ENCODE data around the gene SYNPO2.
"Not testable (repeated sequence)": the region's sequence is repeated elsewhere in the genome, so short reads cannot be mapped to it uniquely, and the experiment has no call there.

Gene SYNPO2, protein sequence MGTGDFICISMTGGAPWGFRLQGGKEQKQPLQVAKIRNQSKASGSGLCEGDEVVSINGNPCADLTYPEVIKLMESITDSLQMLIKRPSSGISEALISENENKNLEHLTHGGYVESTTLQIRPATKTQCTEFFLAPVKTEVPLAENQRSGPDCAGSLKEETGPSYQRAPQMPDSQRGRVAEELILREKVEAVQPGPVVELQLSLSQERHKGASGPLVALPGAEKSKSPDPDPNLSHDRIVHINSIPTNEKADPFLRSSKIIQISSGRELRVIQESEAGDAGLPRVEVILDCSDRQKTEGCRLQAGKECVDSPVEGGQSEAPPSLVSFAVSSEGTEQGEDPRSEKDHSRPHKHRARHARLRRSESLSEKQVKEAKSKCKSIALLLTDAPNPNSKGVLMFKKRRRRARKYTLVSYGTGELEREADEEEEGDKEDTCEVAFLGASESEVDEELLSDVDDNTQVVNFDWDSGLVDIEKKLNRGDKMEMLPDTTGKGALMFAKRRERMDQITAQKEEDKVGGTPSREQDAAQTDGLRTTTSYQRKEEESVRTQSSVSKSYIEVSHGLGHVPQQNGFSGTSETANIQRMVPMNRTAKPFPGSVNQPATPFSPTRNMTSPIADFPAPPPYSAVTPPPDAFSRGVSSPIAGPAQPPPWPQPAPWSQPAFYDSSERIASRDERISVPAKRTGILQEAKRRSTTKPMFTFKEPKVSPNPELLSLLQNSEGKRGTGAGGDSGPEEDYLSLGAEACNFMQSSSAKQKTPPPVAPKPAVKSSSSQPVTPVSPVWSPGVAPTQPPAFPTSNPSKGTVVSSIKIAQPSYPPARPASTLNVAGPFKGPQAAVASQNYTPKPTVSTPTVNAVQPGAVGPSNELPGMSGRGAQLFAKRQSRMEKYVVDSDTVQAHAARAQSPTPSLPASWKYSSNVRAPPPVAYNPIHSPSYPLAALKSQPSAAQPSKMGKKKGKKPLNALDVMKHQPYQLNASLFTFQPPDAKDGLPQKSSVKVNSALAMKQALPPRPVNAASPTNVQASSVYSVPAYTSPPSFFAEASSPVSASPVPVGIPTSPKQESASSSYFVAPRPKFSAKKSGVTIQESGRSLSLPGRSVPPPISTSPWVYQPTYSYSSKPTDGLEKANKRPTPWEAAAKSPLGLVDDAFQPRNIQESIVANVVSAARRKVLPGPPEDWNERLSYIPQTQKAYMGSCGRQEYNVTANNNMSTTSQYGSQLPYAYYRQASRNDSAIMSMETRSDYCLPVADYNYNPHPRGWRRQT

DNA sequence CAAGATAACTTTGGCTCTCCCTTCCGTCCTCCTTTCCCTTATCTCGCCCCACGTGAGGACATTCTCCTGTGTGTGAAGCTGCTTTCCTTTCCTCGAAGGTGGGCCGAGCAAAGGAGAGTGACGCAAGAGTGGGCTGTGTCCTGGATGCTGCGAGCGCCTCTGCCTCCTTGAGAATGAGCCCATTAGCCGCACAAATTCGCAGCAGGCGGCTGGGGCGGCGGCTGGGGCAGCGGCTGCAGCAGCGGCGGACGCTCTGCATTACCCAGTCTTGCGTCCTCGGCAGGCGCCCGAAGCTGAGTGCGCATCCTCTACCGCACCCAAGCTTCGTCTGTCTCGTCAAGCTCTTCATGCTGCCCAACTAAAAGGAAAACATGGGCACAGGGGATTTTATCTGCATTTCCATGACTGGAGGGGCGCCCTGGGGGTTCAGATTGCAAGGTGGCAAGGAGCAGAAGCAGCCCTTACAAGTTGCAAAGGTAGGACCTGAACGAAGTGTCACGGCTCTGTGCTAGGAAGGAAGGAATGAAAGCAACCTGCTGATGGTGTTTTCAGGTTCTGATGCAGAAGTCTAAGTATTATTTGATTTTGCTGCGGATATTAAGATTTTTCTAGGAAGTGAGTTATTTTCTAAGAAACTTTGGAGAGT lies at the start of gene SYNPO2:
TSS of gene SYNPO2 (plus strand) at position 189 of the 646 bp plus-strand sequence. CDS start at position 372, 183 bp downstream.
- peak; percentile 94 for DNase-seq (ENCODE audit: low read depth)

DNA sequence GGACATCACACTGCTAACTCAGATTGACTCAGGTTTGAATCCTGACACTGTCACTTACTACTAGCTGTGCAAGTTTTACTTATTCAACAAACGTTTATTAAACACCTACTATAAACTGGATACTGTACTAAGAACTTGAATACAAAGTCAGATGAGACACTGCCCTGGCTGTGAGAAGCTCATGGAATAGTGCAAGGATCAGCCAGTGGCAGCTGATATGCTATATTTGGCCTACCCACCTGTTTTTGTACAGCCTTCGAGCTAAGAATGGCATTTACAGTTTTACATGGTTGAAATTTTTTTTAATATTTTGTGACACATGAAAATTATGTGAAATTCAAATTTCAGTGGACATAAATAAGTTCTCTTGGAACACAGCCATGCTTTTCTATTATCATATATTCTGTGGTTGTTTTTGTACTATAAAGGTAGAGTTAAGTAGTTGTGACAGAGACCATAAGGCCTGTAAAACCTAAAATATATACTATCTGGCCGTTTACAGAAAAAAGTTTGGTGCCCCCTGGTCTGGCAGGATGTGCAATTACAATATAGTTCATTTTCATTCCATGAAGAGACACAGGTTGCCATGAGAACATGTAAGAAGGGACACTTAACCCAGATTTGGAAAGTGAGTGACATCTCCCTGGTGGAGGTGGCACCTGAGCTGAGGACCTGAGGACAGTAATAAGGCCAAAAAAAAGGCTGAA lies 49.3 kb upstream of the SYNPO2 start:
- DNase-seq (ENCODE audit: low read depth): no peak

DNA sequence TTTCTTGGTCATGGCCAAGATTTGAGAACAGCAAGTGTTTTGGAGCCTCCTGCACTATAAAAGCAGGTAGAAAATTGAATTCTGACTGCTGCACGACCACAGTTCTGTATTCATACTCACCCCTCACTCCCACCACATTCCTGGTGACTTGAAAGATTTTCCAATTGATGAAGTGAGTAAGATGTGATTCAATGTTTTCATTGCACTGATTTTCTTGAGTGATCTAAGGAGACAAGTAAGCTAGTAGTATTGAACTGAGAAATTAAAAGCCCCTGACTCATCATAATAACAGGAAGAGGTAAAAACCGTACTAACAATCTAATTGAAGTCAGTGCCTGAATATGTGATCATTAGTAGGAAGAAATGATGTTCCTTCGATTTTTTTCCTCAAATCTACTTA lies 46.6 kb upstream of the SYNPO2 start:
- peak; percentile 64 for DNase-seq (ENCODE audit: low read depth)

DNA sequence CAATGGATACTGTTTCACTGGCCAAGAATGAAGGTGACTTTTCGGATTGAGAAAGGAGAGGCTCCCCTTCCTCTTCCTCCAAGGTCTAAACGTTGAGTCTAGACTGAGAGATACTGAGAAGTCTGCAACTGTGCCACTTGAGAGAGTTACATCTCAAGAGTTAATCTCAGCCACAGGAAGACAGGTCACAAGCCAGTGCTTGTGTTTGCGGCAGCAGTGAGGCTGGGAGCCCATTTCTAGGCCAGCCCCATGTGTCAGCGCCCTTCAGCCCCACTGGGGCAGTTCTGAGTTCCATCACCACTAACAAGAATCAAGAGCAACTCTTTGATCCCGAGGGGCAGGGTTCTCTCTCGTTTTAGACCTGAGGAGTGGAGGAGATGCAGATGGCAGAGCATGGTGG lies 45.4 kb upstream of the SYNPO2 start:
- no peak for DNase-seq (ENCODE audit: low read depth)

DNA sequence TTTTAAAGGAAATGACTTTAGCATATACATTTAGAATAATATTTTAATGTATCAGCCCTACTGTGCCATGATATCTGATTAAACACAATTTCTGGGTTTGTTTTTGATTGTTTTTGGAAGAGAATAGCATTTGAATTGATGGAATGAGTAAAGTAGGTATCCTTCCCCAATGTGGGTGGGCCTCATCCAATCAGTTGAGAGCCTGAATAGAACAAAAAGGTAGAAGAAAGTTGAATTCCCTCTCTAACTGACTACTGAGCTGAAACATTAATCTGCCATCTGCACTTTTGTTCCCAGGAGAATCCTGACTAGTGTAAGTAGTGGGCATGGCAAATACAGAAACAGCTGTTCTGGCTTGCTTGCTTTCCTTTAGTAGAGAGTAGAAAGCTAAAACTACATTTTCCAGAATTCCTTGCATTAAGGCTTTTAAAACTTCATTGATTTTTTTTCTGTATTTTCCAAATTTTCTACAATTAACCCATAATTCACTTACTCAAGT lies 43.1 kb upstream of the SYNPO2 start:
- no peak for DNase-seq (ENCODE audit: low read depth)

DNA sequence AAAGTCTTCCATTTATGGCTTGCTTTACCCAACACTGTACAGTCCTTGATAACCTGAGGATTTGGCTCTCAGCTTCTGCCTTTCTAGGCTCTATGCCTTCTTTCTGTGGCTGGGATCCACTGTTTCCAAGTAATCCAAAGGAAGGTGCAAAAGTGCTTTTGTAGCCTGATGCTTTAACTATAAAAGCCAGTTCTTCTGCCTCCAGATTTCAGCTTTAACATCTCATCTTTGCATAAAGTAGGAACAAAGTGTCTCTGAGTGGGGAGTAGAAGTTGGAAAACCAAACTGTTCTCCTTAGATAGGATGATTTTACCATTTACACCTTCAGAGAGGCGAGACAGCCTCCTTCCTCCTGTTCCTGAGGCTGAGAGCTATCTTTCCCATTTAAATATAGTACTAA lies 41.7 kb upstream of the SYNPO2 start:
- no peak for DNase-seq (ENCODE audit: low read depth)

DNA sequence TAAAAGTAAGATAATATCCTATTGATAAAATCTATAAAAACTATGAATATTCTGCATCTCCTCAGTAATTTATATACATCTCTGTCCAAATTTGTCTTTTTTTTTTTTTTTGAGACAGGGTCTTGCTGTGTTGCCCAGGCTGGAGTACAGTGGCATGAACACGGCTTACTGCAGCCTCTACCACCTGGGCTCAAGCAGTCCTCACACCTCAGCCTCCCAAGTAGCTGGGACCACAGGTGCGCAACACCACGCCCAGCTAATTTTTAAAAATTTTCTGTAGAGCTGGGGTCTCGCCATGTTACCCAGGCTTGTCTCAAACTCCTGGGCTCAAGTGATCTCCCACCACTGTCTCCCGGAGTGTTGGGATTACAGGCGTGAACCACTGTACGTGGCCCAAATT lies 40.4 kb upstream of the SYNPO2 start:
- no peak for DNase-seq (ENCODE audit: low read depth)

DNA sequence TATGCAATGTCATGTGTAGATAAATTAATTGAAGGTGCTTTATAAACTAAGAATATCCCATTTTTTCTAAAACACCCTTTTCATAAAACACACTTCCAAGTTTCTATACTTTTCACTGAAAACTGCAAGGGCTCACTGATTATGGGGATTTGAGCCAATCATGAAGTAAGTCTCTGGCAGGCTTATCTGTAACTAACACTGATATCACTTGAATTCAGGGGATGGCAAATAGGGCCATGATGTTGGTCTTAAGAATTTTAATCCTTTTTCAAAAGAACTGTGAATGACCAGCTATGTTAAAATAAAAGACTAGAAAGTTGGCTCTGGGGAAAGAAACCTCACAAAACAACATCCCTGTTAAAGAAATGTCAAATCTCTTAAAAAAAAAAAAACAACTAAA lies 39.8 kb upstream of the SYNPO2 start:
- no peak for DNase-seq (ENCODE audit: low read depth)

DNA sequence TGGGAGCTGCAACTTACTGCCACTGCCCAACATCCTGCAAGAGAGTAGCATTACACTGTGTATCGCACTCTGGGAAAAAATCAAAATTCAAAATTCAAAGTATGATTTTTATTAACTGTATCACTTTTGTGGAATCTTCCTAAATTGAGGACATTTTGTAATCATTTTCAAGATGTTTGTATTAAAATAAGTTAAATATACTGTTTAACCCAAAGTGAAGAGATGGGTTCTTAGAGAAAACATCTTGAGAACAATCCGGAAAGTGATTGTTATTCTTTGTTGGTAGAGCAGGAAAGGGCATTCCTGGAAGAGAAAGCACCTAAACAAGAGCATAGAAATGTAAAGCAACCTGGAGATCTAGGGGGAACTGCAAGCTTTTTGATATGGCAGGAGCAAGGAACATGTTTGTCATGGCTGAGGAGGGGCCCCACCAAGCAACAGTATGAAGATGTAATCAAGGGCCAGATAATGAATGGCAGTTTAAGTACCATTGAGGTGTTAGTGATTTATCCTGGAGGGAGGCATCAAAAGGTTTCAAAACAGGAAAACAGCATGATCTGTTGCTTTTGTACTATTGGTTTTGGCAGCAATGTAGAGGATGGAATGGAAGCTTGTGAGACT lies 38.7 kb upstream of the SYNPO2 start:
- DNase-seq (ENCODE audit: low read depth): no peak

DNA sequence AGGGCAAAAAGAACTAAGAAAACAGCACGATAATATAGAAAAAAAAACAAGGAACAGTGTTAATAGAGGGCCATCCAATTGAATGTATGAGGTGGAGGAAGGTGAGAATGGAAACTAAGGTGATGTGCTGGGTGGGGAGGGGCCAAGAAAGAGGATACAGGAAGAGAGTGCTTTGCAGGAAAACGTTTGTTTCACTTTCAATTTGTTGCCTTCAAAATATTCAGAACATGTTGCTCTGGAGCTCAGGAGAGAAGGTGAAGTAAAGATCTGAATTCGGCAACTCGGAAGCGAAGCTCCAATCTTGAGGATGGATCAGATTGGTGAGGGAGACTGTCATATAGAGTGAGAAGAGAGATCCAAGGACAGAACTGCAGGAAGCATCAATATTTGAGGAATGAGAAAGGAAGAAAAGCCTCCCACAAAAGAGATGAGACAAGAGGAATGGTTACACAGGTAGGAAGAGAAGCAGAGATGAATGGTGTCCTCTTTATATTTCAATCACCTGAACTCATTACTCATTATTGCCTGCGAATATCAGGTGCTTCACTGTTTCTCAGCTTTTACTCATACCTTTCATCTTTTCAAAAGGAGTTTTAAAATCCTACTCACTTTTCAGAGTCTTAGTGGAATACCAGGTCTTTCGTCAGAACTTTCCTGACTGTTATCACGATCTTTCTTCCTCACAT lies 38.0 kb upstream of the SYNPO2 start:
- DNase-seq (ENCODE audit: low read depth): peak; percentile 31

DNA sequence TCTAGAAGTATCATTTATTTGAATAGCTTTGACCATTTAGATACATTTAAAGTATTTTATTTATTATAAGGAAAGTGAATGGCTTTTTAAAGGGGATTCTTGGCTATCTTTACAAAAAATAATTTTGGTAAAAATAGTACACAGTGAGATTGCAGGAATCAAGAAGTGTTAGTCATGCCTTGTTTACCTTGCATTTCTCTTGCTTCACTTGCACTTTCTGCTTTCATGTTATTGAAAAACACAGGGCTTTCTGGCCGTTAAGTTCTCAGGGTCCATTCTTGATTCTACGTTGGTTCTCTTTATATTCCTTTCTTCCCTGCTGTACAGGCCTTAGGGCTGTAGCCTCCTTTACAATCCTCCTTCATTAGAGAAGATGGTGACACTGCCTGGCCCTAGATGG lies 30.9 kb upstream of the SYNPO2 start:
- peak; percentile 31 for DNase-seq (ENCODE audit: low read depth)

DNA sequence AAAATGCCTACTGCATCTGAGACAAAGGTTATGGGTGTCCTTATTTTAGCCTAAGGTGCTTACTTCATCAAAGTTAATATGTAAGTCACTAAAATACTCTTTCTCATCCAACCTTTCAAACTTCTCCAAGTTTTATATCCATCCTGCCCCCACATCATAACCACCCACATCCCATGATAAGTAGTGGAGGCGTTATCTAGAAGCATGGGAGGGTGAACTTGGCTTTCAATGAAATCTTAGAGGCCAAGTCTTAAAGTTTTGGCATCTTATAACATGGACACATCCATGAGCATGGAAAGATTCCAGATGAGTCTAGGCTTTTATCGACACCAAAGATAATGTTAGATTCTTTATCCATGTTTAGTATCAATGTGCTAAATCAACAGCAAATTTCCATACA lies 29.9 kb upstream of the SYNPO2 start:
- no peak for DNase-seq (ENCODE audit: low read depth)

DNA sequence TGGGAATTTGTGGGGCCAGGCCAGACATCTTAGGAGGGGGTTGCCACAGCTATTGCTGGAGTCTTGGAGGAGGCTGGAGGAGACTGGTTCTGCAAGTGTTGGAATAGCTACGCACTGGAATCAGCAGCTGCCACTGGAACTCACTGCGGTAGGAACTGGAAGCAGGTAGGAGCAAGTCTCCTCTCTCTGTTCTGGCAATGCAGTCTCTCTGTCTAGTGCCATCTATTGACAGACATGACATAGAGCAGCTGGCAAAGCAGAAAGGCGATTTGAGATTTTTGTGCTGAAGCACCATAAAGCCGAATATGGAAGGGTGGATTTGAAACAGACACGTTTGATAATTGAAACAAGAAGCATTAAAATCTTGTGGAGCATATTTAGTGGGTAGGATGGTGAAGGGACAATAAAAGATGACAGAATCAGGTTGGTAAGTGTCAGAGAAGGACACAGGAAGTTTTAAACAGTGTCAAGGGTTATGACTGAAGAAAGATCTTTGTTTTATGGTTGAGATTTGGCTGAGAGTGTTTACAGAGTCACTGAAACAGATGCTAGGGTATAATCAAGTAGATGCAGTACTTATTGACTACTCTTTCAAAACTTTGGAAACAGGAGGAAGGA lies 23.5 kb upstream of the SYNPO2 start:
- DNase-seq (ENCODE audit: low read depth): peak; percentile 70

DNA sequence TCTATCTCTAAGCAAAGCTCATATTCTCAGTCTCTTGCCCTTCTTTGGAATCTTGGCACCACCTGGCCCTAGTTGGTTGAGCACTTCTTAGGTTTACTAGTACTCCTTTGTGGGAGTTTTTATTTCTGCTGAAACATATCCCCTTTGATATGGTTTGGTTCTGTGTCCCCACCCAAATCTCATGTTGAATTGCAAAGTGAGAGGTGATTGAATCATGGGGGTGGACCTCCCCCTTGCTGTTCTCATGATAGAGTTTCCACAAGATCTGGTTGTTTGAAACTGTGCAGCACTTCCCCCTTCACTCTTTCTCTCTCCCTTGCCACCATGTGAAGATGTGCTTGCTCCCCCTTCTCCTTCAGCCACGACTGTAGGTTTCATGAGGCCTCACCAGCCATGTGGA lies 22.2 kb upstream of the SYNPO2 start:
- DNase-seq (ENCODE audit: low read depth): no peak

DNA sequence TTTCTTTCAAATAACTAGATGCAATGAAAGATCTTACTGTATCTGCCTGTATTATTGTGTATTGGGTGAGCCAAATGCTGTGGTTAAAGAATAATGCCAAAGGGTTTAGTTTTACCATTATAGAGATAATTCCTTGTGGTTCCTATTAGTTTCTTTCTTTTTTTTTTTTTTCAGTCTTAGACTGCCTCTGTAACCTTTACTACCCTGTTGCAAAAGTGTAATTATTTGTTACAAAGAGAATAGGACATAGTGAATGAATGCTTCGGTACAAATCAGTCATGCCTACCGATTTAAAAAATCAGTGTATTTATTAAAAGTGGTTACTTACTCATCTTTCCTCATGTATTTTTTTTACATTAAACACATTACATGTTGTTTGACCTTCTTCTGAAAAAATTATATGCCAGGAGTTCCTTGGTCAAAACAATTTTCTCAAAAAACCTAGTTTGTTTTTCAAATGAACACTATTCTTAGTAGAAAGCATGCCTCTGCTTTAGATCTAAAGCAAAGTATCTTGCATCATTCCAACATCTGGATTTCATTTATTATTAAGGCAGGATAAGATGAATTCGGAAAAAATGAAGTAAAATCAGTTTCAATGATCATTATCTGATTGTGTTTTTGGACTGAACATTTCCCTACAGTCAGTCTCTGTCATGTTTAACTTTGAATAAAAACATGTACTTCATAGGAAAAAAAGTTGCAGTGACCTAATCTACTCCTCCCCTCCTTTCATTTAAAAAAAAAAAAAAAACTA lies 21.2 kb upstream of the SYNPO2 start:
- no peak for DNase-seq (ENCODE audit: low read depth)

DNA sequence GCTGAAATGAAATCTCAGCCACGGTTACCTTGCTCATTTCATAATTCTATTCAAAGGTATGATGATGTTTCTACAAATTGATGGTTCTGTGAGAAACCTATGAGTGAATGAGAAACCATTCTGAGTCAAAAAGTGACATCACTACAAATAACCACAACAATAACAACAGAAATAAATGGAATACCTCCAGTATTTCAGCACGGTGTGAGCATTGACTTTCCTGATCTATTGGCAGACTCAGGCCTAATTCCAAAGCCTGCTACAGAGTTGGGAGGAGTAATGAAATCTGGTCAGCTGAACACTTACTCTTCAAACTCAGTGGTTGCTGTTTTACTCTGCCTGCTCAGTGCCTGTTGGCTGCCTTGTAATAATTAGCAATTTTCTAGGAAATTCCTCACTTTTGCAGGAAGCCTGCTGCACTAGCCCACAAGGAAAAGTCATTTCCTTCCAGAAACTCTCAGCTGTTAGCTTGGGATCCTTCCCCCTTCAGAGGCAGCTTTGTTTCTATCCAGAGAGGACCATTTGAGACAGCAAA lies 18.8 kb upstream of the SYNPO2 start:
- peak; percentile 59 for DNase-seq (ENCODE audit: low read depth)

DNA sequence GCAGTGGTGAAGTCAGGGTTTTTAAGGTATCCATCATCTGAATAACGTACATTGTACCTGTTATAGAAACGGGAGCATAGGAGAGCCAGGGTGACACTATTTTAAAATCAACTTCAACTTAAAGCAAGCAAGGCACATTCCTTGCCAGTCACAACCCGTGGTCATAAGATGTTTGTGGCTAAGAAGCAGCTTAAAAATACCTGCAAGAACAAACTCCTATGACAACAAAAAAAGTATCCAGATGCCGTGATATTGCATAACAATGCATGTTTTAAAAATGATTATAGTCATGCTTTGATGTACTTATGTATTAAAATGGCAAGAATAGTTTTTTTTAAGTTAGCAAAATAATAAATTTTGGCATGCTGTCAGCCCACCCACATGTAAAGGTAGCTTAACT lies 16.5 kb upstream of the SYNPO2 start:
- DNase-seq (ENCODE audit: low read depth): no peak

DNA sequence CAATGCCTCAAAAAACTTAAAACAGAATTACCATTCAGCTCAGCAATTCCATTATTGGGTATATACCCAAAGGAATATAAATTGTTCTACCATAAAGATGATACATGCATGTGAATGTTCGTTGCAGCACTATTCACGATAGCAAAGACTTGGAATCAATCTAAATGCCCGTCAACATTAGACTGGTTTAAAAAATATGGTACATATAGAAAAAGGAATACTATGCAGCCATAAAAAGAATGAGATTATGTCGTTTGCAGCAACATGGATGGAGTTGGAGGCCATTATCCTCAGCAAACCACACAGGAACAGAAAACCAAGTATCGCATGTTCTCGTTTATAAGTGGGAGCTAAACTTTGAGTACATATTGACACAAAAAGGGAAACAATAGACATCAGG lies 10.9 kb upstream of the SYNPO2 start:
- no peak for DNase-seq (ENCODE audit: low read depth)

DNA sequence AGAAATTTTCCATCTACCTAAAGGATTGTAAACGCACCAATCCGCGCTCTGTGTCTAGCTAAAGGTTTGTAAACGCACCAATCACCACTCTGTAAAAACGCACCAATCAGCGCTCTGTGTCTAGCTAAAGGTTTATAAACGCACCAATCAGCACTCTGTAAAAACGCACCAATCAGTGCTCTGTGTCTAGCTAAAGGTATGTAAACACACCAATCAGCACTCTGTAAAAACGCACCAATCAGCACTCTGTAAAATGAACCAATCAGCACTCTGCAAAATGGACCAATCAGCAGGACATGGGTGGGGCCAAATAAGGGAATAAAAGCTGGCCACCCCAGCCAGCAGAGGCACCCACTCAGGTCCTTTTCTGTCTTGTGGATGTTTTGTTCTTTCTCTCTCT lies 10.1 kb upstream of the SYNPO2 start:
- not testable (repeated sequence) for DNase-seq (ENCODE audit: low read depth)
